HFF-Myc (cell line): ENCODE data around the gene PRDM12.

Experiments used
- DNase-seq: peaks from one replicate; pipeline ENCODE4 v3.0.0-alpha.2; 2011; ENCODE audit warnings: low read depth; ENCODE audit errors: extremely low read depth
- H3K4me3 ChIP-seq: replicated peaks from 2 replicates; pipeline ENCODE4 v1.5.1; 2011; ENCODE audit warnings: low read depth, mild to moderate bottlenecking, control low read depth, low read length
- CTCF ChIP-seq: IDR thresholded peaks from 2 replicates; pipeline ENCODE4 v1.5.1; 2012; ENCODE audit warnings: mild to moderate bottlenecking, low read depth, low read length, control low read depth; ENCODE audit errors: missing control alignments

The PRDM12 gene

GRCh38 chr9:130664251-130665028 is at the start of gene PRDM12:
Gene PRDM12 (plus strand): TSS chr9:130664594. CDS start chr9:130664654, 60 bp downstream.
- H3K4me3 ChIP-seq: no peak within 1 kb of the TSS
- DNase-seq: no peak
- no peak for TF ChIP-seq CTCF

DNA sequence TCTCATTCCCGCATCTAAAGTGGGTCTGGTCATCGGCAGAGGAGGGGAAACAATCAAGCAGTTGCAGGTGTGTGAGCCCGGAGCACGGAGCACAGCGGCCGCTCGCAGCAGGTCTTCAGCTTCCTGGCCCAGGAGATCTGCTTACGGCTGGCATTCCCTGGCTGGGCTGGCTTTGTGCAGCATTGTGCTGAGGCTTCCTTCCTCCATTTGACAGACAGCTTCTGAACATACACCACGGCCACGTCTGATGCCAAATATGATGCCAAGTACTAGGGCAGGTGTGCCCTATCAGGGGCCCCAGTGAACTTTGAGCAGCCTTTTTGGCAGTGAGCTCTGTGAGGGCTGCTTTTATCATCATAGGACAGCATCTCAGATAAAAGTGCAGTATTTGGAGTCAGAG is 47.9 kb upstream of the PRDM12 start:
- DNase-seq: no peak
- no peak overlapping the region for H3K4me3 ChIP-seq
- TF ChIP-seq CTCF: no peak

- no peak for DNase-seq
- no peak overlapping the region for H3K4me3 ChIP-seq
- TF ChIP-seq CTCF: no peak
These were observed 40.9 kb upstream of the PRDM12 start for GRCh38 chr9:130623466-130623865.

DNA sequence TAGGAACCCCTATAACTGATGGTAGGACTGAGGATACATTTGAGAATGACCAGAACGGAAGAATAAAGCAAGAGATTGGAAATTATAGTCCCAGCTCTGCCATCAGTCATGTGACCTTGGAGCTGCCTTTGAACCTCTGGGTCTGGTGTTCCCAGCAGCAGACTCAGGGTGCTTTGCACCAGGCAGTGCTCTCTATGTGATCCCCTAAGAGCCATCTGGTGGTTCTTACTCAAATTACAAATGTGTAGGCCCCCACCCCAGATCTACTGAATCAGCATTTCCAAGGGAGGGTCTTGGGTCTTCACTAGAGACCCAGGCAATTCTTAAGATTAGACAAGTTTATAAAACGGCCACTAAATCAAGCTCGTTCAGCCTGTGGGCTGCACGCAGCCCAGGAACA is 40.2 kb upstream of the PRDM12 start:
- H3K4me3 ChIP-seq: no peak overlapping the region
- DNase-seq: no peak
- TF ChIP-seq CTCF: no peak

DNA sequence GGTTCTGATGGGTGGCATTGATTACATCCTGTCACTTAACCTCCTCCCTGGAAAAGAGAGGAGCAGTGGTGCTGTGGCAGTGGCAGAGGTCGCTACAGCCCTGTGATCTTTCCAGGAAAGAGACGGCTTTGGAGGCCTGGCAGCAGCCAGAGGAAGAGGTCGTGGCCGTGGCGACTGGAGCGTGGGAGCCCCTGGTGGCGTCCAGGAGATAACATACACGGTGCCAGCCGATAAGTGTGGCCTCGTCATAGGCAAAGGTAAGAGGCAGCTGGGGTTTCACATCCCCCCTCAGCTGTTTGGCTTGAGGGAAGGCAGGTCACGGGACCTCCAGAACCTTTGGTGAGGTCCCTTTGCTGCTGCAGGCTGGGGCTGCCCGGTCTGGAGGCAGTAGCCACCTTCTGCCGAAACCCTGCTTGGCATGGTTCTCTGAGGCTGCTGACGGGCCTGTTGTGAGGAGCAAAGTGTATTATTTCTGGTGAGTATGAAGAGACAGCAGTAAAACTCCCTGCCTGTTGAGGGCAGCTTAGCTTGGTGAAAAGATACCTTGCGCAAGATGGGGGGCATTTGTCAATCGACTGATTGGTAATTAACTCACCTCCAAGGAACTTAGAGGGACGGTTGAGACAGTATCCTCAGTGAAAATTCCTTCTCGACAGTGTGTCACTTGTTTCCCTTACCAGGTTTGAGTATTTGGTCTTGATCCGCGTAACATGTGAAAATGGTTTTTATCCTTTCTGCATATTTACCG is 38.0 kb upstream of the PRDM12 start:
- no peak overlapping the region for H3K4me3 ChIP-seq
- DNase-seq: no peak
- TF ChIP-seq CTCF: no peak

DNA sequence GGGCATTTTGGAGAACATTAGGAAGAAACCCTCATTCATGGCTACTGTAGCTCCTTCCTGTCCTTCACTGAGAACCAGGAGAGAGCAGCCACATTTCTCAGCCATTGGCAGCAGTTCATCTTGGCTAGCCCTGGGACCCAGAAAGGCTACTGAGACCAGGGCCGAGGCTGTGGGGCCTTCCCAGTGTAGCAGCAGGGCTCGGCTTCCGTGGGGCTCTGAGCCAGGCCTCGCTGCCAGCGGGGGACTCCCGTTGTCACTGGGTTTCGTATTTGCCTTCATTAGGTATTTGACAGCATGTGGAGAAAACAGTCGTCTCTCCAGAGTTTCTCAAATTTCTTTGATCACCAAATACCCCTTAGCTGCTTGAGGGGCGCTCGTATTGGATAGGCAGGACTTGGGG is 37.3 kb upstream of the PRDM12 start:
- DNase-seq: no peak
- no peak overlapping the region for H3K4me3 ChIP-seq
- TF ChIP-seq CTCF: no peak
